HFFc6 (cell line): ENCODE data around the gene RASSF1. TPM values are rescaled to one million over a fixed set of nuclear protein-coding genes. Genes with fewer than 3 reads are reported as not detected.

Experiments used
- DNase-seq: peaks from one replicate; pipeline ENCODE4 v3.0.0-alpha.2; 2018
- H3K27ac Mint-ChIP-seq: 2 replicates; pipeline ENCODE4 v1.8.0; 2020; ENCODE audit warnings: mild to moderate bottlenecking, mixed read lengths
- H3K27me3 Mint-ChIP-seq: 2 replicates; pipeline ENCODE4 v1.8.0; 2021; ENCODE audit warnings: mild to moderate bottlenecking, moderate library complexity, mixed read lengths; ENCODE audit not compliant: insufficient read depth
- H3K36me3 Mint-ChIP-seq: 2 replicates; pipeline ENCODE4 v1.8.0; 2021; ENCODE audit warnings: low read depth, mixed read lengths
- H3K4me1 Mint-ChIP-seq: 2 replicates; pipeline ENCODE4 v1.8.0; 2020; ENCODE audit warnings: low read depth, mixed read lengths
- H3K4me3 Mint-ChIP-seq: 2 replicates; pipeline ENCODE4 v1.8.0; 2020; ENCODE audit warnings: mild to moderate bottlenecking, moderate library complexity, mixed read lengths
- H3K9me3 Mint-ChIP-seq: 2 replicates; pipeline ENCODE4 v1.8.0; 2020; ENCODE audit warnings: mild to moderate bottlenecking, mixed read lengths
- total RNA-seq, 6 experiments: library from RNA; stranded (reverse); fragmentation: NEBNext Ultra II Directional; extraction: Animal tissue kit (Norgen Biotek cat#: 25700); gene quantifications; 2 replicates in 1 of 6; 3 replicates in 5 of 6; pipeline ENCODE4 v1.2.3, GENCODE V29; 2021
- TF ChIP-seq, protein P1 (sequence below): fragments of 200-600 bp; sonication (generic); IDR thresholded peaks from 2 replicates; pipeline ENCODE4 v1.5.0; 2021; ENCODE audit warnings: antibody characterized with exemption, mild to moderate bottlenecking

The RASSF1 gene
- total RNA-seq, 6 experiments from 2014 or later: 30.9 to 37.0 (median 34.1) TPM

DNA sequence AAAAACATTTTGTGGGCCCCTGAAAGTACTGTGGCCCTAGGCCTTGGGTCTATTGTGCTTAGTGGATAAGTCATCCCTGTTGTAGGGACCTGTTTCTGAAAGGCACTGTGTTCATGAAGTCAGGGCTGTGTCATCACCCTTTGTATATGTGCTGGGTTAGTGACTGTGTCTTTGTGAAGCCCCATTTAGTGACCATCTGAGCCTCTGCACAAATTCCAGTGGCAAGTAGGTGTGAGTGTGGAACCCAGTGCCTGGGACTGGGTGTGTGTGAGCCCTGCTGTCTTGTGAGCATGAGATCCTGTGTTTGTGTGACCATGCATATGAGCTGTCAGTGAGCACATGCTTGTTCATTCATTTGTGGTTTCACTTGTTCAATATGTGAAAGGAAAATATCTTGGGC is 36.0 kb downstream of the RASSF1 start:
- Mint-ChIP-seq H3K27ac (no peak overlapping the region), H3K9me3 (peaks cover 5% of the 10 kb centered on the region; the same call in 1 of the 2 replicates), H3K4me1 (peaks cover 16% of the 10 kb centered on the region), H3K4me3 (no peak overlapping the region), H3K36me3 (no peaks in the 10 kb centered on the region), H3K27me3 (no peaks in the 10 kb centered on the region)
- DNase-seq: no peak
- TF ChIP-seq, protein P1, sequence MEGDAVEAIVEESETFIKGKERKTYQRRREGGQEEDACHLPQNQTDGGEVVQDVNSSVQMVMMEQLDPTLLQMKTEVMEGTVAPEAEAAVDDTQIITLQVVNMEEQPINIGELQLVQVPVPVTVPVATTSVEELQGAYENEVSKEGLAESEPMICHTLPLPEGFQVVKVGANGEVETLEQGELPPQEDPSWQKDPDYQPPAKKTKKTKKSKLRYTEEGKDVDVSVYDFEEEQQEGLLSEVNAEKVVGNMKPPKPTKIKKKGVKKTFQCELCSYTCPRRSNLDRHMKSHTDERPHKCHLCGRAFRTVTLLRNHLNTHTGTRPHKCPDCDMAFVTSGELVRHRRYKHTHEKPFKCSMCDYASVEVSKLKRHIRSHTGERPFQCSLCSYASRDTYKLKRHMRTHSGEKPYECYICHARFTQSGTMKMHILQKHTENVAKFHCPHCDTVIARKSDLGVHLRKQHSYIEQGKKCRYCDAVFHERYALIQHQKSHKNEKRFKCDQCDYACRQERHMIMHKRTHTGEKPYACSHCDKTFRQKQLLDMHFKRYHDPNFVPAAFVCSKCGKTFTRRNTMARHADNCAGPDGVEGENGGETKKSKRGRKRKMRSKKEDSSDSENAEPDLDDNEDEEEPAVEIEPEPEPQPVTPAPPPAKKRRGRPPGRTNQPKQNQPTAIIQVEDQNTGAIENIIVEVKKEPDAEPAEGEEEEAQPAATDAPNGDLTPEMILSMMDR: no peak

DNA sequence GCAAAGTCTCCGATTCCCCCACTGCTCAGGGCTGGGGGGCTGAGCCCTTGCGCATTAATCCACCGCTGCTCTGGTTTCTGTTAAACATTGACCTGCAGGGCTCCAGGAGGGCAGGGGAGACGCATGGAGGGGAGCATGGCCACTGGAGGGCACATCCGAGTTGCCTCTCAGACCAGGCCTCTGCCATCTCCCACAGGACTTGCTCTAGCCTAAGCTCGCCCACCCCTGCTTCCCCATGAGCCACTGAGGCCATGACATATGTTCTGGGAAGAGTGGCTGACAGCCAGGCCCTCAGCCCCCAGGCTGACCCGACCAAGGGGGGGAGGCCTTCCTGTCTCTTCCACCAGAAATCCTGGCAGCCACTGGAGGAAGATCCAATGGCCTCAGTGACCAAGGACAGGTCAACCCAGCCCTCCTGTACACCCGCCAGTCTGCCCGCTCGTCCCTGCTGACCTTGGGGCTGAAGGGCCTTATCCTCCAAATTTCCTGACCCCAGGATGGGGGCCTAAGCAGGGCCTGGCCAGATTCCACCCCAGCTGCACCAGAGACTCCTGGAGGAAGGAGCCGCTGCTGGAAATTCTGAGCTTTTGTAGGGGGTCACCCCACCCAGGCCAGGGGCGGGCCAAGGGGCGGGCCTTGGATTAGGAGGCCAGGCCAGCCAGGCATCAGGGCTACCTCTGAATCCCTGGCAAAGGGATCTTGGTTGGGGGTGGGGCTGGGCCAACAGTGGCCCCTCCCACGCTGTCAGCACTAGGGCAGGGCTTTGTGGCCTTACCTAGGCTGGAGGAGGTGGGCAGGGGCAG is 37.4 kb downstream of the RASSF1 start, which contains the start of gene HYAL1:
TSS of gene HYAL1 (minus strand) at position 562 of the 803 bp plus-strand sequence. CDS start 618 bp downstream, outside the sequence.
- no peaks in the 10 kb centered on the region; the same call in 1 of the 2 replicates for H3K9me3 Mint-ChIP-seq
- H3K4me3 Mint-ChIP-seq: no peak within 1 kb of the TSS
- no peaks in the 10 kb centered on the region for H3K36me3 Mint-ChIP-seq
- no peaks in the 10 kb centered on the region; the same call in 1 of the 2 replicates for H3K27me3 Mint-ChIP-seq
- H3K27ac Mint-ChIP-seq: no peak within 1 kb of the TSS
- DNase-seq: no peak
- peaks cover 19% of the 10 kb centered on the region for H3K4me1 Mint-ChIP-seq
- TF ChIP-seq, protein P1: peak; percentile 33; the same call in 1 of the 2 replicates

DNA sequence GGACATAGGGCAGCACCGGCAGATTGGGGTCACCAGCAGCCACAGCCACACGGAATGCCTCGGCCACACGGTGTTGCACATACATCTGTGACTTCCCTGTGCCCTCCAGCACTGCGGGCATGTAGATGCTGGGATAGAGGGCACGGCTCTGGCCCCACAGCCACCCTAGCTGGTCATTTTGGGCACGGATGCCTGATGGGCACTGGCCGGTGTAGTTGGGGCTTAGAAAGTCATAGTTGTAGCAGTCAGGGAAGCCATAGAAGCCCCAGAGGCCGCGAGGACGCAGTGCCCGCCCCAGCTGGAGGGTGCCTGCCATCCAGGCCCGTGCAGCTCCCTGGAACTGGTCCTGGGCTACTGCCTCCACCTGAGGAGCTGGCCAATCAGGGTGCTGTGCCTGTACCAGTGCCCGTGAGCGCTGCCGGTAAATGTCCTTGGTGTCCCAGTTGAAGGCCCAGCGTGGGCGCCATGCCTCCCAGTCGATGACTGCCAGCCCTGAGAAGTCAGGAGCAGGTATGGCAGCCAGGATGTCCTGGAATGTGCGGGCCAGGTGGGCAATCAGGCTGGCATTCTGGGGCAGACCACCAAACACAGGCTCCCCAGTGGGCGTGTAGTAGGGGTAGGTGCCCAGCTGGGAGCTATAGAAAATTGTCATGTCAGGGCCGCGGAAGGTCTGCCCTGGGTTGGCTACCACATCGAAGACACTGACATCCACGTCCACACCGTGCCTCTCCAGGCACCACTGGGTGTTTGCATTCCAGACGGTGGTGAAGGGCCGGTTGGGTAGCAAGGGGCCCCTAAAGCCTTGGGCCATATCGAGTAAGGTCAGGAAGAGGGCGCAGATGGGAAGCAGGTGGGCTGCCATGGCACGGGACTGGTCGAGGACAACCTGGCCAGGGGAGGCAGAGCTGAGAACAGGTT is 38.3 kb downstream of the RASSF1 start:
- Mint-ChIP-seq H3K9me3 (no peaks in the 10 kb centered on the region; the same call in 1 of the 2 replicates), H3K4me3 (no peak overlapping the region), H3K4me1 (peaks cover 23% of the 10 kb centered on the region), H3K27ac (no peak overlapping the region), H3K27me3 (no peaks in the 10 kb centered on the region; the same call in 1 of the 2 replicates), H3K36me3 (no peaks in the 10 kb centered on the region)
- no peak for DNase-seq
- TF ChIP-seq, protein P1: no peak

DNA sequence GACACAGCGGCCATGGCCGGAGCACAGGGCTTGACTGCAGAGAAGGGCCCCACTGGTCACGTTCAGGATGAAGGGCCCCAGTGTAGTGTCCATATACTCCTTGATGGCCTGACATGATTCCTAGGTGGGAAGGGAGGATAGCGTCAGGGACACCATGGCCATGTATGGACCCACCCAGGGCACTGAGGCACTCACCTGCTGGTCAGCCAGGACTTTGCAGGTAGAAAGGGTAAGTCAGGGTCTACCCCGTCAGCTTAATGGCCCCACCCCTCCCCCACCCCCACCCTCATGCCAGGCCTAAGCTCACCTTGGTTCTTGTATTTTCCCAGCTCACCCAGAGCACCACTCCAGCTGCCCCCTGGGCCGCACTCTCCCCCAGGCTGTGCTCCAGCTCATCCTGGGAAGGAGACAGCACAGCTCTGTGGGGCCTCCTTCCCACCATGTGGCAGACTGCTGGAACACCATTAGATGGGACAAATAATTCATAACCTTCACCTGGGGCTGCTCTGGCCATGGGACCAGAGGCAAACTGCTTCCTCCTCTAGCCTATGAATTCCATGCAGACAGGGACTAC is 39.9 kb downstream of the RASSF1 start:
- peak overlapping the region; percentile 94; the same call in 1 of the 2 replicates for H3K4me3 Mint-ChIP-seq
- H3K27me3 Mint-ChIP-seq: no peaks in the 10 kb centered on the region; the same call in 1 of the 2 replicates
- TF ChIP-seq, protein P1: no peak; the same call in 1 of the 2 replicates
- H3K36me3 Mint-ChIP-seq: no peaks in the 10 kb centered on the region
- H3K9me3 Mint-ChIP-seq: no peaks in the 10 kb centered on the region
- H3K4me1 Mint-ChIP-seq: peaks cover 23% of the 10 kb centered on the region
- DNase-seq: no peak
- H3K27ac Mint-ChIP-seq: peak overlapping the region; percentile 92
